OCI-LY1 (cell line): Measurements from ENCODE around the gene KCNIP4.

Experiments
- EZH2 ChIP-seq: fragments of 200-600 bp; sonication (generic), shearing (Covaris generic); IDR thresholded peaks from 2 replicates; pipeline ENCODE4 v1.8.0; 2017; ENCODE audit warnings: borderline replicate concordance, mixed run types, mild to moderate bottlenecking, antibody characterized with exemption, low read length, moderate library complexity, mixed read lengths
- TF ChIP-seq, protein P1 (sequence below): fragments of 200-600 bp; sonication (generic), shearing (Covaris generic); IDR thresholded peaks from 2 replicates; pipeline ENCODE4 v1.5.1; 2017; ENCODE audit warnings: mild to moderate bottlenecking, antibody characterized with exemption, low read length, moderate library complexity, mixed read lengths

DNA sequence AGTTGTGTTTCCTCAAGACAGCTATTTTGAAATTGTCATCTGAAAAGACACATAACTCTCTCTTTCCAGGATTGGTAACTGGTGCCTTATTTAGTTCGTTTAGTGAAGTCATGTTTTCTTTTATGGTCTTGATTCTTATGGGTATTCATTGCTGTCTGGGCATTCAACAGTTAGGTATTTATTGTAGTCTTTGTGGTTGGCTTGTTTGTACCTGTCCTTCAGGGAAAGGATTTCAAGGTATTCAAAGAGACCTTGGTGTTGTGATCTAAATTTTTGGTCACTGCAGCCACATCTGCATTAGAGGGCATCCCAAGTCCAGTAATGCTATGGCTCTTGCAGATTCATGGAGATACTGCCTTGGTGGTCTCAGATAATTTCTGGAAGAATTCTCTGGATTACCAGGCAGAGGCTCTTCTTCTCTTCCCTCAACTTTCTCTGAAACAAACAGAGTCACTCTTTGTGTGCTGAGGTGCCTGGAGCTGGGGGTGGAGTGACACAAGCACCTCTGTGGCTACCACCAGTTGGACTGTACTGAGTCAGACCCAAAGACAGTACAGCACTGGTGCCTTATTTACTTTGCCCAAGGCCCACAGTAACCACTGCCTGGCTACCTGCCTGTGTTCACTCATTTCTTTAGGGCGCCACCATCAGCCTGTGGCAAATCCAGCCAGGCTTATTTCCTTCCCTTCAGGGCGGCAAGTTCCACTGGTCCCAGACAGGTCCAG, 620.4 kb downstream of the KCNIP4 start:
- TF ChIP-seq, protein P1, sequence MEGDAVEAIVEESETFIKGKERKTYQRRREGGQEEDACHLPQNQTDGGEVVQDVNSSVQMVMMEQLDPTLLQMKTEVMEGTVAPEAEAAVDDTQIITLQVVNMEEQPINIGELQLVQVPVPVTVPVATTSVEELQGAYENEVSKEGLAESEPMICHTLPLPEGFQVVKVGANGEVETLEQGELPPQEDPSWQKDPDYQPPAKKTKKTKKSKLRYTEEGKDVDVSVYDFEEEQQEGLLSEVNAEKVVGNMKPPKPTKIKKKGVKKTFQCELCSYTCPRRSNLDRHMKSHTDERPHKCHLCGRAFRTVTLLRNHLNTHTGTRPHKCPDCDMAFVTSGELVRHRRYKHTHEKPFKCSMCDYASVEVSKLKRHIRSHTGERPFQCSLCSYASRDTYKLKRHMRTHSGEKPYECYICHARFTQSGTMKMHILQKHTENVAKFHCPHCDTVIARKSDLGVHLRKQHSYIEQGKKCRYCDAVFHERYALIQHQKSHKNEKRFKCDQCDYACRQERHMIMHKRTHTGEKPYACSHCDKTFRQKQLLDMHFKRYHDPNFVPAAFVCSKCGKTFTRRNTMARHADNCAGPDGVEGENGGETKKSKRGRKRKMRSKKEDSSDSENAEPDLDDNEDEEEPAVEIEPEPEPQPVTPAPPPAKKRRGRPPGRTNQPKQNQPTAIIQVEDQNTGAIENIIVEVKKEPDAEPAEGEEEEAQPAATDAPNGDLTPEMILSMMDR = no peak
- TF ChIP-seq EZH2 = no peak
